HL-60 (cell line): ENCODE data around the gene TBC1D4.

Experiments
- DNase-seq, 2 experiments: peaks; one replicate each; pipeline ENCODE4 v3.0.0-alpha.2; 2010 to 2020; ENCODE audit warnings: low read depth in 1 of 2, low spot score in 1 of 2
- H3K27ac ChIP-seq: fragments of 250-450 bp; sonication (Bioruptor Pico); replicated peaks from 2 replicates; pipeline ENCODE4 v1.5.1; 2020; ENCODE audit warnings: mild to moderate bottlenecking, moderate library complexity
- H3K27me3 ChIP-seq: fragments of 250-450 bp; sonication (Bioruptor Pico); 2 replicates; pipeline ENCODE4 v1.5.1; 2021; ENCODE audit warnings: mild to moderate bottlenecking, moderate library complexity; ENCODE audit not compliant: insufficient read depth, poor library complexity, severe bottlenecking
- H3K4me3 ChIP-seq: replicated peaks from 2 replicates; pipeline ENCODE4 v1.5.1; 2011; ENCODE audit warnings: mild to moderate bottlenecking, control low read depth, low read length; ENCODE audit not compliant: insufficient read depth
- GABPA ChIP-seq: IDR thresholded peaks from 2 replicates; pipeline ENCODE4 v1.6.1; 2012; ENCODE audit warnings: low read depth
- POLR2AphosphoS5 ChIP-seq: IDR thresholded peaks from 2 replicates; pipeline ENCODE4 v1.6.1; 2012; ENCODE audit warnings: low read depth
- SPI1 ChIP-seq: IDR thresholded peaks from 2 replicates; pipeline ENCODE4 v1.6.1; 2012; ENCODE audit warnings: low read depth, mild to moderate bottlenecking, borderline replicate concordance
- TF ChIP-seq, protein P1 (sequence below): IDR thresholded peaks from 2 replicates; pipeline ENCODE4 v1.6.1; 2012; ENCODE audit warnings: low read depth; ENCODE audit not compliant: insufficient replicate concordance
- TF ChIP-seq, protein P2 (sequence below): IDR thresholded peaks from one replicate; pipeline ENCODE4 v1.5.1; 2011; ENCODE audit warnings: low read length, control low read depth, inconsistent platforms; ENCODE audit not compliant: insufficient read depth

TBC1D4 gene

GRCh38 chr13:75370774-75371173 is 111.2 kb downstream of the TBC1D4 start:
- TF ChIP-seq, protein P1, sequence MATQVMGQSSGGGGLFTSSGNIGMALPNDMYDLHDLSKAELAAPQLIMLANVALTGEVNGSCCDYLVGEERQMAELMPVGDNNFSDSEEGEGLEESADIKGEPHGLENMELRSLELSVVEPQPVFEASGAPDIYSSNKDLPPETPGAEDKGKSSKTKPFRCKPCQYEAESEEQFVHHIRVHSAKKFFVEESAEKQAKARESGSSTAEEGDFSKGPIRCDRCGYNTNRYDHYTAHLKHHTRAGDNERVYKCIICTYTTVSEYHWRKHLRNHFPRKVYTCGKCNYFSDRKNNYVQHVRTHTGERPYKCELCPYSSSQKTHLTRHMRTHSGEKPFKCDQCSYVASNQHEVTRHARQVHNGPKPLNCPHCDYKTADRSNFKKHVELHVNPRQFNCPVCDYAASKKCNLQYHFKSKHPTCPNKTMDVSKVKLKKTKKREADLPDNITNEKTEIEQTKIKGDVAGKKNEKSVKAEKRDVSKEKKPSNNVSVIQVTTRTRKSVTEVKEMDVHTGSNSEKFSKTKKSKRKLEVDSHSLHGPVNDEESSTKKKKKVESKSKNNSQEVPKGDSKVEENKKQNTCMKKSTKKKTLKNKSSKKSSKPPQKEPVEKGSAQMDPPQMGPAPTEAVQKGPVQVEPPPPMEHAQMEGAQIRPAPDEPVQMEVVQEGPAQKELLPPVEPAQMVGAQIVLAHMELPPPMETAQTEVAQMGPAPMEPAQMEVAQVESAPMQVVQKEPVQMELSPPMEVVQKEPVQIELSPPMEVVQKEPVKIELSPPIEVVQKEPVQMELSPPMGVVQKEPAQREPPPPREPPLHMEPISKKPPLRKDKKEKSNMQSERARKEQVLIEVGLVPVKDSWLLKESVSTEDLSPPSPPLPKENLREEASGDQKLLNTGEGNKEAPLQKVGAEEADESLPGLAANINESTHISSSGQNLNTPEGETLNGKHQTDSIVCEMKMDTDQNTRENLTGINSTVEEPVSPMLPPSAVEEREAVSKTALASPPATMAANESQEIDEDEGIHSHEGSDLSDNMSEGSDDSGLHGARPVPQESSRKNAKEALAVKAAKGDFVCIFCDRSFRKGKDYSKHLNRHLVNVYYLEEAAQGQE = no peak
- no peak for TF ChIP-seq GABPA
- no peak for TF ChIP-seq SPI1
- TF ChIP-seq, protein P2, sequence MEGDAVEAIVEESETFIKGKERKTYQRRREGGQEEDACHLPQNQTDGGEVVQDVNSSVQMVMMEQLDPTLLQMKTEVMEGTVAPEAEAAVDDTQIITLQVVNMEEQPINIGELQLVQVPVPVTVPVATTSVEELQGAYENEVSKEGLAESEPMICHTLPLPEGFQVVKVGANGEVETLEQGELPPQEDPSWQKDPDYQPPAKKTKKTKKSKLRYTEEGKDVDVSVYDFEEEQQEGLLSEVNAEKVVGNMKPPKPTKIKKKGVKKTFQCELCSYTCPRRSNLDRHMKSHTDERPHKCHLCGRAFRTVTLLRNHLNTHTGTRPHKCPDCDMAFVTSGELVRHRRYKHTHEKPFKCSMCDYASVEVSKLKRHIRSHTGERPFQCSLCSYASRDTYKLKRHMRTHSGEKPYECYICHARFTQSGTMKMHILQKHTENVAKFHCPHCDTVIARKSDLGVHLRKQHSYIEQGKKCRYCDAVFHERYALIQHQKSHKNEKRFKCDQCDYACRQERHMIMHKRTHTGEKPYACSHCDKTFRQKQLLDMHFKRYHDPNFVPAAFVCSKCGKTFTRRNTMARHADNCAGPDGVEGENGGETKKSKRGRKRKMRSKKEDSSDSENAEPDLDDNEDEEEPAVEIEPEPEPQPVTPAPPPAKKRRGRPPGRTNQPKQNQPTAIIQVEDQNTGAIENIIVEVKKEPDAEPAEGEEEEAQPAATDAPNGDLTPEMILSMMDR = no peak
- TF ChIP-seq POLR2AphosphoS5 = no peak
- no peak overlapping the region for H3K27ac ChIP-seq
- DNase-seq = no peak
- H3K4me3 ChIP-seq = no peak overlapping the region
- no peaks in the 10 kb centered on the region for H3K27me3 ChIP-seq

DNA sequence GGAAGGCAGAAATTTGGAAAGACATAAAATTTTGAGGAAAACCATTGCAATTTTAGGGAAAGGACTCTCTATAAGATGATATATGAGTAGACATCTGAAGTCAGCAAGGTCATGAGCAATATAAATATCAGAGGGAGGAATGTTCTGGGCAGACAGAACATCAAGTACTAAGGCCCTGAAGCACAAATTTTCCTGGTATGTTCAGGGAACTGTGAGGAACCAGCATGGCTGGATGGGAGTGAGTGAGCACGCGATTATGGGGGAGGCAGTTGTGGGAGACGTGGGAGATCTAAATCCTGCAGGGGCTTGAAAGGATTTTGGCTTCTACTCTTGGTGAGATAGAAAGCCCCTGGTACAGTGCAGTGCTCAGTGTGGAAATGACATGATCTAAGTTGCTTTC is 112.0 kb downstream of the TBC1D4 start:
- Histone ChIP-seq H3K4me3 (no peak overlapping the region), H3K27me3 (no peaks in the 10 kb centered on the region), H3K27ac (no peak overlapping the region)
- TF ChIP-seq, protein P1 = no peak
- no peak for DNase-seq

- TF ChIP-seq, protein P2 = no peak
- TF ChIP-seq GABPA (no peak), POLR2AphosphoS5 (no peak), SPI1 (no peak)
- TF ChIP-seq, protein P1 = no peak
- Histone ChIP-seq H3K27ac (no peak overlapping the region), H3K4me3 (no peak overlapping the region), H3K27me3 (no peaks in the 10 kb centered on the region)
- DNase-seq = no peak
Measured at GRCh38 chr13:75368167-75368566, 113.8 kb downstream of the TBC1D4 start.
